IgD-negative memory B cell (primary cell): ENCODE data around the gene TBC1D8B. TPM values are rescaled to one million over a fixed set of nuclear protein-coding genes. Genes with fewer than 3 reads are reported as not detected.

Experiments
- H3K27ac Mint-ChIP-seq, 3 donors: one replicate each; pipeline ENCODE4 v1.8.0; 2020 to 2022; ENCODE audit warnings: mild to moderate bottlenecking in 3 of 3, mixed read lengths in 3 of 3, moderate library complexity in 1 of 3
- H3K27me3 Mint-ChIP-seq: one replicate; pipeline ENCODE4 v1.8.0; 2021; ENCODE audit warnings: mixed read lengths
- H3K36me3 Mint-ChIP-seq: one replicate; pipeline ENCODE4 v1.8.0; 2020; ENCODE audit warnings: mild to moderate bottlenecking, mixed read lengths
- H3K4me1 Mint-ChIP-seq, 3 donors: one replicate each; pipeline ENCODE4 v1.8.0; 2020 to 2022; ENCODE audit warnings: mixed read lengths in 3 of 3, mild to moderate bottlenecking in 1 of 3
- H3K4me3 Mint-ChIP-seq, 4 donors: one replicate each; pipeline ENCODE4 v1.8.0; 2020 to 2022; ENCODE audit warnings: mild to moderate bottlenecking in 4 of 4, mixed read lengths in 4 of 4, moderate library complexity in 3 of 4
- H3K9me3 Mint-ChIP-seq, 3 donors: one replicate each; pipeline ENCODE4 v1.8.0; 2020 to 2021; ENCODE audit warnings: mixed read lengths in 3 of 3, mild to moderate bottlenecking in 1 of 3
- polyA plus RNA-seq: library from polyadenylated mRNA; unstranded; fragments of 300-500 nt; fragmentation: Illumina TruSeq; gene quantifications from one replicate; pipeline ENCODE4 v1.2.3, GENCODE V29; 2021

Gene TBC1D8B
- polyA plus RNA-seq, 1 donor from 2014 or later, result 0.51 TPM

DNA sequence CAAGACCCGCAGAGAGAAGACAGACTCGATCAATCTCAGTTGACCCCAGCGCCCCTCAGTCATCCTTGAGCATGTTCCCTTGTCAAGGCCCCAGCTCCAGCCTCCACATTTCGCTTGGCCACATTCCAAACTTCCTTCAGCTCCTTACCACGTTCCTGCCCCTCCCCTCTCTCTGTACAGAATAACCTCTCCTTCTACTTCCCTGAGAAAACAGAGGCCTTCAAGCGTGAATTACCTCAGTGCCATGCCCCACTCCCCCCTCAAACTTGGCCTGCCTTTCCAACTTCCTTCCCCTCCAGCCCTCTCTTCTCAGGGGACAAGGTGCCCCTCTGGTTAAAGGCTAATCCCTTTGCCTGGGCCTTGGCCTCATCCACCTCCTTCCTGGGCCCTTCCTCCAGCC is 103.9 kb downstream of the TBC1D8B start:
- Mint-ChIP-seq H3K27me3 (peaks cover 3% of the 10 kb centered on the region), H3K4me3 (no peak overlapping the region), H3K27ac (no peak overlapping the region), H3K4me1 (no peaks in the 10 kb centered on the region), H3K9me3 (no peaks in the 10 kb centered on the region), H3K36me3 (no peaks in the 10 kb centered on the region)

DNA sequence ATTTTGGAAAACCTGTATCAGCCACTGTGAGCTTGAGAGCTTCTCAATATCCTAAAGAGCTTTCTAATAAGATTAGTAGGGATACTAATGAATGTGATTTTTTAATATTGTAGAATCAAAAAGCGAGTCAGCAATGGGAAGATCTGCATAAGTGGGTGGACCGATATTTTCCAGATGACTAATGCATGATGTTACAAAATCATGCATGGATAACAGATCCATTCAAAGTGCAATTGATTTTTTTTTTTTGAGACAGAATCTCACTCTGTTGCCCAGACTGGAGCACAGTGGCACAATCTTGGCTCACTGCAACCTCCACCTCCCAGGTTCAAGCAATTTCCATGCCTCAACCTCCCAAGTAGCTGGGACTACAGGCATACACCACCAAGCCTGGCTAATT is 110.4 kb downstream of the TBC1D8B start:
- Mint-ChIP-seq H3K36me3 (no peaks in the 10 kb centered on the region), H3K4me3 (no peak overlapping the region), H3K9me3 (no peaks in the 10 kb centered on the region), H3K4me1 (no peaks in the 10 kb centered on the region), H3K27me3 (peaks cover 9% of the 10 kb centered on the region), H3K27ac (no peak overlapping the region)

DNA sequence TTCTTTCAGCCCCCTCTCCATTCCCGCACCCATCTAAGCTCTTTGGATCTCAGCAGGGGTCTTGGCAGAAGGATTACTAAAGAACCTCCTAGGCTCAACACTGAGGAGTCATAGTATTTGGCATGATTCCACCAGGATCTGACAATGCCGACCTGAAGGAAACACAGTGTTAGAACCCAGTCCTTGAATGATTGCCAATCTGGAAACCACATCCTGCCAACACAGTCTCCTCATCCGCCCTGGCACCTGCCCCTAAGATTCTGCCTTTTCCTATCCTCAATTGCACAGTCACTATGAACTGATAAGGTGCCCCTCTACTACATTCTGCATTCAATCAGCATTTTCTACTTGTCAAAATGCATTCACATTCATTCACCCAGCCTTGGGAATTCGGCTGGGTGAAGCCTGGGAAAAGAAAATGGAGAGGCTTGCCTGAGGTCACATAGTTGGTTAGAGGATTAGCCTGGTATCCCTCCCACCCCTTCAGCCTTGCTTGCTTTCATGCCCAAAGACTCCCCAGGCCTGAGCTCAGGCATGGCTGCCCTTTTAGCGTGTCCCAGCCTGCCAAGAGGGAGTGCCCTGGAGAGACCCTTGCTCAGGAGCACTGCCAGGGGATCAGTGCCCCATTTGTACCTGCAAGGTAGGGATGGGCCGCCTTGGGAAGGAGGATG is 115.5 kb downstream of the TBC1D8B start:
- Mint-ChIP-seq H3K27me3 (peaks cover 8% of the 10 kb centered on the region), H3K4me3 (no peak overlapping the region), H3K36me3 (peaks cover 2% of the 10 kb centered on the region), H3K4me1 (no peaks in the 10 kb centered on the region), H3K9me3 (no peaks in the 10 kb centered on the region), H3K27ac (no peak overlapping the region)

DNA sequence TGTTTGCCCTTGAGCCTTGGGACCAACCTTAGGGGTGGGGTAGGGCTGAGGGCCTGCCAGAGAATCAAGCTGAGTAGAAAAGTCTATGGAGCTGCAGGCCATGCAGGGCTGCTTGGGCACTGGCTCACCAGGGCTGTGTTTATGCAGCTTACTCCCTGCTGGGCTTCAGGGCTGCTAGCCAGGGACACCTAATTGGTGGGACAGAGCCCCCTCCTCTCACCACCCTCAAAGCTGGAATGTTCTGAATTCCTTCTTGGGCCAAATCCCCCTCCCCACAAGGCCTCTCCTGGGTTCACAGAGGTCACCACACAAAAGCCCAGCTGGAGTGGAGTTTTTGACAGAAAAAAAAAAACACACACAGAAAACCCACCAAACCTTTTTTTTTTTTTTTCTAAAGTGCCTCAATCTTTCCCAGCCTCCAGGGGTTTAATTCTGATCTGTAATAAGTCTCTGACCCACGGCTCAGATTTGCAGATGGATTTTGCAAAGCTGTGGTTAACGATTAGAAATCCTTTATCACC is 117.5 kb downstream of the TBC1D8B start, which contains the start of gene CLDN2:
Gene CLDN2 (plus strand): TSS at position 471 of the 521 bp plus-strand sequence. CDS start 7,827 bp downstream, outside the sequence.
- Mint-ChIP-seq H3K27me3 (peaks cover 6% of the 10 kb centered on the region), H3K4me3 (no peak within 1 kb of the TSS), H3K36me3 (peaks cover 2% of the 10 kb centered on the region), H3K4me1 (no peaks in the 10 kb centered on the region), H3K27ac (no peak within 1 kb of the TSS), H3K9me3 (no peaks in the 10 kb centered on the region)

DNA sequence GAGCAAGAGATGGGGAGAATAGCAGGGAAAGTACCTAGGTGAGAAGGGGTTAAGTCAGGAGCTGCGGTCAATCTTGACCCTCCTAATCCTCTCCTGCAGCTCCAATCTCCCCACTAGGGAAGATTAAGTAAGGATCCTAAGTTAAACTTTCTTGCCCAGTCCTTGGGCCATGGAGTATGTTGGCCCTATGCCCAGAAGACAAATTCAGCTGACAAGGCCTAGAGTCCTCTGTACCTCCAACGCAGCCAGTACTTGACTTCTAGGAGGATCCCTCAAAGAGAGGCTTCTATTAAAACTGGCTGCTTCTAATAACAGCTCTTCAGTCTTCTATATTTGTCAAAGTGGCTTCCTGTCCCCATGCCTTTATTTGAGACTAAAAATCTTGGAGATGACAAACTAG is 119.2 kb downstream of the TBC1D8B start:
- Mint-ChIP-seq H3K4me1 (no peaks in the 10 kb centered on the region), H3K27me3 (no peaks in the 10 kb centered on the region), H3K9me3 (no peaks in the 10 kb centered on the region), H3K27ac (no peak overlapping the region), H3K36me3 (peaks cover 2% of the 10 kb centered on the region), H3K4me3 (no peak overlapping the region)

Other genes with a start within 250 kb of the TBC1D8B start
- gene RADX, start 190.7 kb upstream of the TBC1D8B start, polyA plus RNA-seq, result 1.9 TPM
- not detected for gene RNF128, start 76.0 kb upstream of the TBC1D8B start, polyA plus RNA-seq
- not detected for gene RIPPLY1, start 100.7 kb downstream of the TBC1D8B start, polyA plus RNA-seq
- not detected for gene CLDN2, start 117.7 kb downstream of the TBC1D8B start, polyA plus RNA-seq
- gene MORC4, start 197.5 kb downstream of the TBC1D8B start, polyA plus RNA-seq, result 4.2 TPM